GM12891 (cell line): ENCODE measurements around the gene STAT3.

Experiments used
- POLR2A ChIP-seq: IDR thresholded peaks from 2 replicates; pipeline ENCODE4 v1.6.1; 2011; ENCODE audit warnings: low read depth, low read length, control low read depth
- SPI1 ChIP-seq: IDR thresholded peaks from 2 replicates; pipeline ENCODE4 v1.6.1; 2011; ENCODE audit warnings: low read depth, low read length, control low read depth
- TAF1 ChIP-seq: IDR thresholded peaks from 2 replicates; pipeline ENCODE4 v1.6.1; 2011; ENCODE audit warnings: low read depth, low read length, control low read depth

DNA sequence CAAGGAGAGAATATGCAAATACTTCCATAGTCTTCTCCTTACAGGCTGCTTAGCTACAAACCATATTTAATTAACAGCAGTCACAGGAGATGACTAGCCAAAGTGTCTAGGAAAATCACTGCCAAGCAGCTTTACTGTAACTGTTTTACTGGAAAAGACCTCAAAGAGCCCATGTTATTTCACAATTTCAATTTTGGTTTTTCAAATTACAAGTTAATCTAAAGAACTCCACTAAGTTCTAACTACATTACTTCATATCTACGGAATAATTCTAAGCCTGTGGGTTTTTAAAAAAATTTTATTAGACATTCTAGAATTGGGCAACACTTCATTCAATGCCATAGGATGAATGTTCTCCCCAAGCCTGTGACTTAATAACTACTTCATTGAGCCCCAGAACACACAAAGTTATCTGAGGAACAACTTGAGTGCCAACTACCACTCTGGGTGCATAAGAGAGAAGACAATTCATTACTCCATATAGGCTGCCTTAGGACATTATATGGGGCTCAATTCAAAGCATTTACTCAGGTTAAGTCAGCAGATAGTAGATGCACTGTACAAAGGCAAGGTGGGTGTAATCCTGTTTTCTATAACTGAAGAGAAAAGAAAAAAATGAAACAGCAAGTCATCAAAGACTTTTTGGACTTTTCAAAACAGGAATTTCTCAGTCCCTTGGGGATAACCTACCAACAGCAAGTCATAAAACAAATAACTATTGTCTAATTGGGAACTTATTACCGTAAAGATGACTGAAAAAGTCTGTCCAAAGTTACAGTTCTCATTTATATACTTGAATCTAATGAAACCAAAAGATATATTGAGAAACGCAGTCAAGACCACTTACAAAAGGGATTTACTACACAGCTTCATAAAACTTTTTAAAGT is 33.0 kb downstream of the STAT3 start:
- TF ChIP-seq SPI1 (no peak), POLR2A (no peak), TAF1 (no peak)
